HepG2 (cell line): Measurements from ENCODE around the gene UACA. TPM values are rescaled to one million over a fixed set of nuclear protein-coding genes. Genes with fewer than 3 reads are reported as not detected.

Experiments used
- ARID2 ChIP-seq: sonication (generic); formaldehyde crosslinking; IDR thresholded peaks from 2 replicates; pipeline ENCODE4 v1.8.1; 2022; ENCODE audit warnings: mild to moderate bottlenecking, missing genetic modification reagents, borderline replicate concordance
- ATF4 ChIP-seq, 2 experiments: fragments of 450-650 bp in 1 of 2; sonication (generic) in 1 of 2; formaldehyde crosslinking; IDR thresholded peaks; 2 replicates each; pipeline versions ENCODE4 v1.5.0 to v1.8.0; 2020 to 2022; ENCODE audit warnings: mild to moderate bottlenecking in 1 of 2, missing genetic modification reagents in 1 of 2
- ATF7 ChIP-seq, 2 experiments: fragments of 450-650 bp in 1 of 2; sonication (generic) in 1 of 2; formaldehyde crosslinking in 1 of 2; IDR thresholded peaks; 2 replicates each; pipeline versions ENCODE4 v1.4.0 to v1.6.1; 2016 to 2020; ENCODE audit warnings: antibody characterized with exemption in 1 of 2, mild to moderate bottlenecking in 1 of 2, missing genetic modification reagents in 1 of 2
- CEBPB ChIP-seq: IDR thresholded peaks from 2 replicates; pipeline ENCODE4 v1.6.1; 2011; ENCODE audit warnings: low read depth, low read length, improper control_type of control experiment, borderline replicate concordance
- CEBPG ChIP-seq: IDR thresholded peaks from 2 replicates; pipeline ENCODE4 v1.6.1; 2016
- CREB1 ChIP-seq, 2 experiments: fragments of 450-650 bp in 1 of 2; IDR thresholded peaks; 2 replicates each; pipeline ENCODE4 v1.6.1; 2016 to 2017; ENCODE audit warnings: control low read depth in 1 of 2, mild to moderate bottlenecking in 1 of 2, missing compliant biosample characterization in 1 of 2, missing genetic modification characterization in 1 of 2
- ELK4 ChIP-seq: sonication (generic); formaldehyde crosslinking; IDR thresholded peaks from 2 replicates; pipeline ENCODE4 v1.9.0; 2021; ENCODE audit warnings: missing genetic modification reagents, borderline replicate concordance
- GFI1 ChIP-seq: sonication (generic); formaldehyde crosslinking; IDR thresholded peaks from 2 replicates; pipeline ENCODE4 v1.5.0; 2020; ENCODE audit warnings: missing genetic modification reagents, mild to moderate bottlenecking, borderline replicate concordance
- IRF2 ChIP-seq: IDR thresholded peaks from 2 replicates; pipeline ENCODE4 v1.6.1; 2018; ENCODE audit warnings: missing genetic modification reagents, missing compliant biosample characterization
- KLF9 ChIP-seq: IDR thresholded peaks from 2 replicates; pipeline ENCODE4 v1.6.1; 2016; ENCODE audit warnings: low read depth
- MAFK ChIP-seq, 2 experiments: IDR thresholded peaks in 1 of 2; conservative IDR thresholded peaks in 1 of 2; 2 replicates each; pipeline ENCODE4 v1.6.1; 2011; ENCODE audit warnings: improper control_type of control experiment in 2 of 2, low read length in 2 of 2
- MED1 ChIP-seq: sonication (generic); formaldehyde crosslinking; IDR thresholded peaks from 2 replicates; pipeline ENCODE4 v1.4.0; 2020; ENCODE audit warnings: missing genetic modification reagents
- MEF2D ChIP-seq: sonication (generic); formaldehyde crosslinking; IDR thresholded peaks from 2 replicates; pipeline ENCODE4 v1.5.1; 2020; ENCODE audit warnings: mild to moderate bottlenecking, missing genetic modification reagents
- MIER3 ChIP-seq: IDR thresholded peaks from 2 replicates; pipeline ENCODE4 v1.6.1; 2016; ENCODE audit warnings: missing compliant biosample characterization, borderline replicate concordance
- MYC ChIP-seq: sonication (generic); formaldehyde crosslinking; IDR thresholded peaks from 2 replicates; pipeline ENCODE4 v1.9.0; 2021; ENCODE audit warnings: missing genetic modification reagents, borderline replicate concordance
- PAF1 ChIP-seq: IDR thresholded peaks from 2 replicates; pipeline ENCODE4 v1.6.1; 2016; ENCODE audit warnings: missing genetic modification reagents, missing compliant biosample characterization
- STAT5B ChIP-seq: sonication (generic); formaldehyde crosslinking; IDR thresholded peaks from 2 replicates; pipeline ENCODE4 v1.4.0; 2020; ENCODE audit warnings: missing genetic modification reagents
- ZKSCAN8 ChIP-seq: IDR thresholded peaks from 2 replicates; pipeline ENCODE4 v1.6.1; 2016; ENCODE audit warnings: borderline replicate concordance, missing genetic modification reagents, missing compliant biosample characterization
- ZNF614 ChIP-seq: IDR thresholded peaks from 2 replicates; pipeline ENCODE4 v1.6.1; 2018; ENCODE audit warnings: missing biosample characterization, missing genetic modification reagents, inconsistent platforms, borderline replicate concordance
- ZXDC ChIP-seq: sonication (generic); formaldehyde crosslinking; IDR thresholded peaks from 2 replicates; pipeline ENCODE4 v1.5.0; 2020; ENCODE audit warnings: mild to moderate bottlenecking, missing genetic modification reagents
- polyA plus RNA-seq, 8 experiments: library from polyadenylated mRNA; depleted of rRNA in 3 of 8; stranded (reverse) in 7 of 8; unstranded in 1 of 8; fragments of >200 nt; fragmentation: Illumina TruSeq in 4 of 8; extraction: Trizol in 4 of 8; gene quantifications; 2 replicates each; pipeline versions ENCODE4 v1.2.1 to v1.2.3, GENCODE V29; 2011 to 2016; ENCODE audit warnings: low read depth in 4 of 8, missing spikeins in 1 of 8, mixed read lengths in 1 of 8; ENCODE audit not compliant: insufficient read depth in 1 of 8
- total RNA-seq, 5 experiments: library from RNA; depleted of rRNA; stranded (reverse); fragments of >200 nt; fragmentation: Illumina TruSeq; extraction: Trizol; gene quantifications; 2 replicates each; pipeline ENCODE4 v1.2.3, GENCODE V29; 2016; ENCODE audit warnings: low read depth in 1 of 5
- TF ChIP-seq, protein P1 (sequence below): sonication (generic); formaldehyde crosslinking; IDR thresholded peaks from 2 replicates; pipeline ENCODE4 v1.5.1; 2020; ENCODE audit warnings: missing genetic modification reagents, mild to moderate bottlenecking, borderline replicate concordance

Gene UACA
- total and polyA plus RNA-seq, 2 of the 13 experiments (the other 11 are each of a cell fraction or from before 2014, with no cell fraction given), result 17.8 to 39.2 TPM

GRCh38 chr15:70788114-70789049 is 25.0 kb upstream of the UACA start (continued):
- 0 out of 2 replicates have a peak, but pooled peaks have one; percentile 50 for TF ChIP-seq ARID2 (CRISPR knock-in tag)
- TF ChIP-seq CEBPG (CRISPR knock-in tag), result peak; percentile 64
- no peak for TF ChIP-seq STAT5B (CRISPR knock-in tag)
- TF ChIP-seq MED1 (CRISPR knock-in tag), result peak; percentile 58; the same call in 1 of the 2 replicates
- TF ChIP-seq IRF2 (CRISPR knock-in tag), result peak; percentile 60; the same call in 1 of the 2 replicates
- TF ChIP-seq MEF2D (CRISPR knock-in tag), result peak; percentile 32; the same call in 1 of the 2 replicates
- no peak for TF ChIP-seq KLF9 (CRISPR knock-in tag)
- TF ChIP-seq CEBPB, result peak; percentile 71; the same call in 1 of the 2 replicates
- peak; percentile 87 for TF ChIP-seq GFI1
- TF ChIP-seq ZKSCAN8 (CRISPR knock-in tag), result no peak
- 0 out of 2 replicates have a peak, but pooled peaks have one; percentile 22 for TF ChIP-seq ATF7 (IDR thresholded peaks at IDR 0.05)
- no peak for TF ChIP-seq ATF7 (CRISPR knock-in tag; IDR thresholded peaks at IDR 0.05)
- no peak for TF ChIP-seq ZXDC
- TF ChIP-seq ELK4 (CRISPR knock-in tag), result no peak
- TF ChIP-seq, protein P1, sequence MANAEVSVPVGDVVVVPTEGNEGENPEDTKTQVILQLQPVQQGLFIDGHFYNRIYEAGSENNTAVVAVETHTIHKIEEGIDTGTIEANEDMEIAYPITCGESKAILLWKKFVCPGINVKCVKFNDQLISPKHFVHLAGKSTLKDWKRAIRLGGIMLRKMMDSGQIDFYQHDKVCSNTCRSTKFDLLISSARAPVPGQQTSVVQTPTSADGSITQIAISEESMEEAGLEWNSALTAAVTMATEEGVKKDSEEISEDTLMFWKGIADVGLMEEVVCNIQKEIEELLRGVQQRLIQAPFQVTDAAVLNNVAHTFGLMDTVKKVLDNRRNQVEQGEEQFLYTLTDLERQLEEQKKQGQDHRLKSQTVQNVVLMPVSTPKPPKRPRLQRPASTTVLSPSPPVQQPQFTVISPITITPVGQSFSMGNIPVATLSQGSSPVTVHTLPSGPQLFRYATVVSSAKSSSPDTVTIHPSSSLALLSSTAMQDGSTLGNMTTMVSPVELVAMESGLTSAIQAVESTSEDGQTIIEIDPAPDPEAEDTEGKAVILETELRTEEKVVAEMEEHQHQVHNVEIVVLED (CRISPR knock-in tag), result no peak
- TF ChIP-seq MAFK (conservative IDR thresholded peaks at IDR 0.05 in 1 of 2, IDR thresholded peaks at IDR 0.05 in 1 of 2; ENCODE audit: low read length in 2 of 2), result 0 out of 4 replicates have a peak, but pooled peaks of 1 of the 2 experiments have one; percentile 13
- TF ChIP-seq CREB1 (IDR thresholded peaks at IDR 0.05), result no peak
- peak; percentile 51; the same call in 1 of the 2 replicates for TF ChIP-seq CREB1 (CRISPR knock-in tag; IDR thresholded peaks at IDR 0.05)
- 0 out of 2 replicates have a peak, but pooled peaks have one; percentile 40 for TF ChIP-seq ZNF614 (CRISPR knock-in tag)
- peak in 1 of 2 experiments; percentile 65; a peak in 2 of 4 replicates for TF ChIP-seq ATF4 (CRISPR knock-in tag; IDR thresholded peaks at IDR 0.05)
- no peak for TF ChIP-seq MYC
- TF ChIP-seq PAF1 (CRISPR knock-in tag), result no peak
- 0 out of 2 replicates have a peak, but pooled peaks have one; percentile 50 for TF ChIP-seq MIER3 (CRISPR knock-in tag)
